ENCODE measurements around the gene AFF3.

The AFF3 gene

DNA sequence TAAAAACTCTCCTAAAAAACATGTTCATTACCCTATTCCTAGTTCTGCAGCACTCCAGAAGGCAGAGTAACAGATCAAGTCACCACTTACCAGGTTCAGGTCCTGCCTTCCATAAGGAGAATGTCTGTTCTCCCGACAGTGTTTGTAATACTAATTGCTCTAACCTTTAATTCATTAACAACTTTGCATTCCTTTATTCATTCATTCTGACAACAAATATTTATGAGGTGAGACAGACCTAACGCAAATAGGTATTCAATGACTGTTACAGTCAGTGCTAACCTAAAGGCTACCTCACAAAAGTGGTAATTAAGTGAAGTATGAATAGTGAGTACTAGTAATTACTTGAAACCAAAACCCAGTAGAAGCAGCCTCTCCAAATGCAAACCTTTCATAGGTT lies 224.0 kb downstream of the AFF3 start:
- peak; percentile 53 for DNase-seq

DNA sequence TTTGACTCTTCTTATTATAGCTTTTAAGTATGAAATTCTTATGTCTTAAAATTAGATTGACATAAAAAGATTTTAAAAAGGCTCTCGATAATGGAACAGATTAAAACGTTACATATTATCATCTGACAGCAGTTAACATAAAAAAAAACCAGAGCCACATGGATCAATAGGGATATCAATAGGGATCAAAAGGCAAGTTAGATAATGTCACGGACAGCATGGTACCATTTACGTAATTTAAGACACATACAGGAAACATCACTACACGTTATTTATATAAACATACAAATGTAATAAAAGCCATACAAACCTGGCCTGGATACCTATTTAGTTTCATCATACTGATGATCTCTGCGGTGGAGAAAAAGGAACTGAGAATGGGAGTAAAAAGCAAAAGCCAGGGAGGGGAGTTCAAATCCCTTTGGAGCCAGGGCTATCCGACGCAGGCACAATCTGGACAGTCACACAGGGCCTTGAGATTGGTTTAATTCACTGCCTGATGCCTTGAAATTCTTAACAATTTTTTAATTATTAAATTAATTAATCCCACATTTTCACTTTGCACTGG lies 227.2 kb downstream of the AFF3 start:
- no peak for DNase-seq

DNA sequence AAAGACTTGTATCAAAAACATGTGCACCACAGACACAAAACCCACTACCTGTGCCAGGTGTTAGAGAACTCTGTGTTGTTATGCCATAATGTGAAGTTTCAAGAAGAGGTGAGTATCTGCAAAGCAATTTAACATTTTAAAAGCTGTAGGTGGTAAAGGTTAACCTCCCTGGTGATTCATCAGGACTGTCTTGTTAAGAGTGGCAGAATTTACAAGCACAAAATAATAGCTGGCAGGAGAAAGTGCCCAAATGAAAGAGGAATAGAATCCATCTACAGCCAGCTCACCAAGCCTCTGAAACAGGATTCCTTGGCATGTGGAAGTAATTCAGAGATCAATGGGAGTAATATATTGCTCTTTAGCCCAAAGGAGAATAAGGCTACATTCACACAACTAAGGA lies 230.7 kb downstream of the AFF3 start:
- no peak for DNase-seq

DNA sequence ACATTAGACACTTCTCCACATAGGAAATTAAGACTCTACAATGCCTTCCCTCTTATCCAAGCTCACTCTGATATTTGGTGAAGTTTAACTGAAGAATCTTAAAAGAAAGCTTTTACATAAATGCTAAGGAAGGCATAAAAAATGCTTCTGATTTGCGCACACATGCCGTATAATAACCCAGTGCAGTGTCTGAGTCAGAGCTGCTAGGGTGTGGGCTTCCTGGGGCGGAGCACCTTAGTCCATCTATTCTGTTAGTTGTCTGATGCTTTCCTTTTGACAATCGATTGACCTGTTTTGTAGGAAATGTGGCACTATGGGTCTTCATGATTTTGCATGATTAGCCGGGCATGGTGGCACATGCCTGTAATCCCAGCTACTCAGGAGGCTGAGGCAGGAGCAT lies 231.5 kb downstream of the AFF3 start:
- DNase-seq = no peak

DNA sequence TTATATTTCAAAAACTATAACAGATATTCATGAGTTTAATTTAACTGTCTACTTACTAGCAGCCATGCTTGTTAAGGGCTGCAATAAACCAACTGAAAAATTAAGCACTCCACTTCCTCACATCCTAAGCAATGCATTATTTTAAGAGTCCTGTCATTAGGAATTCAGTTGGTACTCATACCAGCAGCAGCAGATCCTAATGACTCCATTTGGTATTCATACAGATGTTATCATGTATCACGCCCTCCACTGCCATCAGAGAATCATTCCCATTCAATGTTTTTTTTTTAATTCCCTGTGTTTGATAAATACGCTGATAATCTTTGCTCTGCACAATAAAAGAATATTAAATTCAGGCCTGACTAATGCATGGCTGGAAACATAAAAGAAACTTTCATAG lies 236.8 kb downstream of the AFF3 start:
- no peak for DNase-seq

DNA sequence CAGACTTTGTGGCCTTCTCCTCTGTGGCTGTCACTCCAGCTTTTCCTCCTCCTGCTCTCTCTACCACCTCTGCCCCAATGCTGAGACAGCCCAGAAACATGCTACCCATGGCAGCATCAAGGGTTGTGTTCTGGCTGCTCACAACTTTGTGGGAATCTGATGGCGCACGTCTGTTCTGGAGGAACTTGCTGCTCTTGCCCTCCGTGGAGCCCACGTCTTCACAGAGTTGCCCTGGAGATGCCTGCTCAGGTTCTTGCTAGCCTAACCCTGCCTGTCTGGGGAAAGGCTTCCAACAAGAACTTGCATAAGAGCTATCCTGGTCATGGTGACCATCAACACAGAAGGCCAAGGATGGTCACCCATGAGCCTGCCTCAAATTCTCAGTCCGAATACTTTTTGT lies 237.4 kb downstream of the AFF3 start:
- no peak for DNase-seq

DNA sequence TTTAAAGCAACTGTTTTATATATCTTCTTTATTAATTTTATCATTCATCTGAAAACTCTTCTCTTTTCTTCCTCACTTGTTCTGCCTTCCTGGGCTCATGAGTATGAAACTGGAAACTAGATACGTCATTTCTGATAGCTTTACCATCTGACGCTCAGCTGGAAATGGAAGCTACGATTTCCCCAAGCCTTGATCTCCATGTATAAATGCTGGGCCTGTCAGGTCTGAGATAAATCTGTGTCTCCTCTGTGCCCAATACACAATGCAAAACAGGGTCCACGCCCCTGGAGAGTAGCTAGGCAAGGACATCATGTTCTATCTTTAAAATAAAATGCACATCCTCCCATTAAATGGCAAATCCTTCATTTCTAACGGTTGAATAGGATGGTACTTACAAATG lies 238.4 kb downstream of the AFF3 start:
- DNase-seq = no peak

DNA sequence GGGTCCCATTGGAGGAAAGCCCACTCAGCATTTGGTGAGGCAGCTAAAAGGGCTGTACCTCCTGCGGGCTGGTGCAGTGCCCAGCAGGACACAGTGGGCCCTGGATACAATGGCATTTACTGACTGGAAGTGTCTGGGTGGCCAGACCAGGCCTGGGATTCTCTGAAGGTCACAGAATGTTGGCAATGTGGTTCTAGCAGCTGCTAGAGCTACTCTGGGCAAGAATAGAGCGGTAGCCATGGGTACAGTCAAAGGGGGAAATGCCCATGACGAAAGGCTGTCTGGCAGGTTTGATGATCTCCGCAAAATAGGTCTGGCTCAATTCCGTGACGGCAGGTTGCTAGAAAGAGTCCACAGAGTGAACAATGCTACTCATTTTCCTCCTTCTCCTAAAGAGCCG lies 241.8 kb downstream of the AFF3 start:
- DNase-seq = no peak

DNA sequence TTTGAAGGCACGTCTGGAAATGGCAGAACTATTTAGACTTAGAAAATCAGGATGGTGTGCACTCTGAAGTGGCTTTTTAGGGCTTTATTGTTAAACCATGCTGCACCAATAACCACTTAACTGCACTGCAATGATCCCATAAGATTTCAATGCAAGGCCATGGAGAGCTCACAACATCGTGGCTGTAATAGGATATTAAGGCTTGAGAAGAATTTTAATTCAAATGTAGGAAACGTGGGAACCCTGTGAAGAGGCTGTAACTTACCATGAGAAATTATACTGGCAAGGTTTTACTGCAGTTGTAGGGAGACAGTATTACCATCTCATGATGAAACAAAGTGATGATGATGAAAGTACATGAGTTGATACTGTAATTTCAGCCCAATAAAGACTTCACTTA lies 242.5 kb downstream of the AFF3 start:
- DNase-seq = no peak

DNA sequence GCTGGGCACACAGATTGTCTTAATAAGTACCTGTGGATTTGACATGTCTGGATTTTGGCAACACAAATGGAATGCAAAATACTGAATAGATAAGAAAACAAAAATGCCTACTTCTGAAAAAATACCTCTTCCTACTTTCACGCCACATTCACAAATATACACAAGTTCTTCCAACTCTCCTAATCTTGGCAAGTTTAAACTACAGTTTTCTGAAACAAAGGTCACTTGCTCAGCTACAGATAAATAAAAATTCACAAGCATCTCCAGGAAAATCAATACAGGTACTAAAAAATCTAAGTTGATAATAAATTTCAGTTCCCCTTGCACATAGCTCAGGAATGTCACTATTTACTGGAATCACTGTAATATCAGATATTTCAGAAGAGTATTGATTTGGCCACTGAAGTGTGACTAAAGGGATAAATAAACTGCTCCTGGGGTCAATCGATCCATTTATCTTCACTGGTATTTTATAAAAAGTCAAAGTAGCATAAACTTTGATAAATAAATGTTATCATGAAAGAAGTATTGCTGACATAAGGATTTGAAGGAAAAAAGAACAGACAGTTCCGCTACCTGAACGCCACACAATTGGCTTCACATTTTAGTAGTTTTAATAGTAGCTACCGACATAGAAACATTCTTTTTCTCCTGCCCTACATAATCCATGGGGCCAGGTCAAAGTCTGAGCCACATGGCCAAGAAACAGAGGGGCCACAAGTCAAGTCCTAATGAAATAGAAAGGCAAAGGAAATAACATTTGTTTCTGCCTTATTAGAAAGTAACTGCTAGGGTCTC lies 243.1 kb downstream of the AFF3 start:
- no peak for DNase-seq

DNA sequence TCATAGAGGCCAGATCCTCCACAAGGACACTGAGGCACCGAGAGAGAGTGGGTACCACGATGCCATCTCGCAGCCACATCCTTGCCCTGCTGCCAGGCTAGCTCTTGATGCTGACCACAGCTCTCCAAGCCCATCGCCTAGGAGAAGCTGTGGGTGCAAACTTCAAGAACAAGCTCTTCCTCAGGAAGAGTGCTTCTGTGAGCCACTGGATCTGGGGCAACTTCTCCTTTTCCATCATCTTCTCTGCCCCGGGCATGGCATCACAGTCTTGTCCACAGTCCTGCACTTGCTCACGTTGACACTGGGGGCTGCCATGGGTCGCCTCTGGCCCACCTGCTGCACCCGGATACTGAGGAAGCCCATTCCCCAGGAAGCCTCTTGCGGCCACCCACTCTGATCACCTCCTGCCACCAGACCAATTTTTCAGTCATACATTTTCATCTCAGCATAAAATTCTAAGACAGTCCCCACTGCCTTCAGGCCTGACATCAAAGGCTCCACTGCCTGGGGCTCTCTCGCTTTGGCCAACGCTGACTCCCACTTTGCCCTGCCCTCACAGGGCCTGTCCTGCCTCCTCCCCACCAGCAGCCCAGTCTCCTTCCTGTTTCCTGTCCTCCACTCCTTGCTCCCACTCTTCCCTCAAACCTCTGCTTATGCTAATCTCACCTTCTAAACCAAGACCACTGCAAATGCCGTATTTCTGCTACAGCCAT lies 243.9 kb downstream of the AFF3 start:
- no peak for DNase-seq

DNA sequence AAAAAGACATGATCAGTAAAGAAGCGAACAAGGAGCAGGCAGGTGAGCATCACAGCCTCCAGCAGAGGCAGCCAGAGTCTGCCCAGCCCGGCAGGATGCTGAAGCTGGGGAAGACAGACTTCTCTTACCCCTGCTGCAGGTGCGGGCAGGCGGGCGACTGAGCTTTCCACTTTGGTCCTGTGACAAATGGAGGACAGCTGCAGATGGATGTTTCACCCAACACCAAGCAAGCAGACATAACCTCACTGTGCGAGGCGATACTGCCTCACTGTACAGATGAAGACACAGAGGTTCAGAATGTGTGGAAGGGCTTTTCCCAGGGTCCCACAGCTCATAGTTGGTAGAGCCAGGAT lies 251.0 kb downstream of the AFF3 start:
- DNase-seq = no peak

DNA sequence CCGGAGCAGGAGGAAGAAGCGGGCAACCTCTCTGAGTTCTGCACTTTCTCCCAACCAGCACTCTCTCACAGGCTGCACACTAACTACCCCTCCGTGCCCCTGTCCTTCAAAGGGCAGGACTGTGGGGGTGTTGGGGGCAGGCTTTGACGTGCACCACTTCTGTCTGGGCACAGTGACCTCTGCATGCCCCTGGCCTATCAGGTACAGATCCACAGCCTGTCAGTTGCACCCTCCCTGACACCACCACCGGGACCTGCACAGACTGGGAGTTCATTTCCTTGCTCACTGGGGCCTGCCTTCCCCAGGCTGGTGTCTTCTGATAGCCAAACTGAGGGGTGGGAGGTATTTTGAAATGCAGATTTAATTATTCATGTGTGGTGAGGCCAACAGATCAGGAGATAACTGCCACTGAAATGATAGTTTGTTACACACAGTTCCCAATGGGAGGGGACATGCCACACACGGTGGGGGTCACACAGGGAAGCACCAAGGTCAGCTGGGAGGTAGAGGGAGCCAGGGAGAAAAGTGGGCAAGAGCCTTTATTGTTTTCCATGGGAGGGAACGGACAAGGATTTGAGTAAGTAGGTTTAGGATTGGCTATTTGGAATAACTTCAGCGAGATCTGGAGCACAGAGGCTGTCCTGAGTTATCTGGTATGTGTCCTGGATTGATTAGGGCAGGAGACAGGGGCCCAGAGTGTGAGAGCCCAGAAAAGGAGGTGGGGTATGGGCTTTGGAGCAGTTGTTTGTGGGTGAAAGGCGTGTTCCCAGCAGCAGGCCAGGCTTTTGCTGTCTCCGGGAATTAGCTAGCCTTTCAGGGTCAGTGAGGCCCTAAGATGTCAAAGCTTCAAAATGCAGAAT lies 251.6 kb downstream of the AFF3 start:
- no peak for DNase-seq

DNA sequence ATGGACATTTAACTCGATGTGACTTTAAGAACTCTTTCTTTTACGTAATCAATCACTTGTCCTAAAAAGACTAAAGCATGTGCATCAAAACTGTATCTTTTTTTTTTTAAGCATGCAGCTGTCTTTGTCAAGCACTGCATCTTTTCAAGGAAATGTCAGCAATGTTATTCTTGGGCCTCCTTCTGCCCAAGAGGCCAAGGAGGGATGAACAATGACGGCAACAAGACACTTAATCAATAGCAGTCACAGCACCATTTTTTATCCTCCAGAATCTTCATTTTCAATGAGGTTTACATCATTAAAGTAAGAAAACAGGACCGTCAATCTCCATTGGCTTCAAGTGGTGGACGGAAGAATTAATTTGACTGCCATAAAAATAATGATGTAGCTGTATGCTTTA lies 253.8 kb downstream of the AFF3 start:
- DNase-seq = no peak

DNA sequence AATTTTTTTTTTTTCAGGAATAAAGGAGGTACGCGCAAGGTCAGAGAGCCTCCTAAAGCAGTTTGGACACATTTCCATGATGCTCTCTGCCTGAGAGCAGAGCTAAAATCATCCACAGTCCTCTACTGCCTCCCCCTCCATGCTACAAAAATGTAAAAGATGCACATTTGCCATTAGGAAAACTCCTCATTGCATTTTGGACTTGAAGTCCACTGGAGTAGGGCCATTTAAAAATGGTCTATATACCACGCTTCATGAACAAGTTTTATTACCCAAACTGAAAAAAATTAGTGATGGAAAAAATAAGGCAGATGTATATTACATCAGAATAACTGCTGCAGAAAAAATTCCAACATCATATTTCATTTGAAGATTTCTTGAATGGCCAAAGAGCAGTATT lies 256.0 kb downstream of the AFF3 start:
- no peak for DNase-seq

DNA sequence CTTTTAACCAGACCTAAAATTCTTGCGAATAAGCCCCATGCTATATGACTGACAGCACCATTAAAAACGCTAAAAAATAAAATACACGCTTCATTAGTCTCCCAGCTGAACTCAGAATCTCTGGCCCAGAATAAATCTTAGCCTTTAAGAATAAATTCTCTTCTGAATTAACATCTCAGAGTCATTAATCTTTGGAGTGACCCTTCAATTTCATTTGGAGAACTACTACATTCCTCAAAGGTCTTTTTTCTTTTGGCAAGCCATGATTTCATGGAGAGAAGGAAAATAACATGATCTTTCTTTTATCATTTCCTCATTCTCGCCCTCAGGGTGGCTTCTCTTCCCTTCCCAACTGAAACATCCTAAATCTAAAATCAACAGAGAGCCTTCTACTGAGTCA lies 259.0 kb downstream of the AFF3 start:
- DNase-seq = no peak

DNA sequence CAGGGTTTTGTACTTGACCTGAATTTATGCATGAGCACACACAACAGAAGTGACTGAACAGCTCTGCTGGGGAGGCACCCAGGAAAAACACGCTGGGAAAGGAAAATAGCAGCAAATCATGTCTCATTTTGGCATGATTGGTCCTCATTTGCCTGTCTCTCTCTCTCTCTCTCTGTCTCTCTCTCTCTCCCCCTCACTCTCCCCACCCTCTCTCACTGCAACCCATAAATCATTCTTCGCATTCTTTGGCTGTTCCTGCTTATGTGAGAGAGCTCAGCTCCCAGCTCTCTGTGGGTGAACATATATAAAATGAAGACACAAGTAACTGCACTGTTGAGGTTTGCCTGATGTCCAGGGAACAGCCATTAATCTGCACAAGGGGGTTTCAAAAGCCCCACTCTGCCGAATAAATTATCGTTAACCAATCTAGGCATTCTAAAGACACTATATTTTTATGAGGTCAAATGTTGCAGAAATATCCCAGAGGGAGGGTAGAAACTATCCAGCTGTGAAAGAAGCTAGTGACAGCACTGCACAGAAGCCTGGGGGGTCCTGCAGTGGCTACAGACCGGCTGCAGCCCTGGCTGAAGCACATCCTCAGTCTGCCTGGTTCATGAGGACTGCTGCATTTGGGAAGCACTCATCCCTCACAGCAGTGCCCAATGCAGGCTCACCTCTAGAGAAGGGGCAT lies 260.3 kb downstream of the AFF3 start:
- DNase-seq = peak; percentile 71

DNA sequence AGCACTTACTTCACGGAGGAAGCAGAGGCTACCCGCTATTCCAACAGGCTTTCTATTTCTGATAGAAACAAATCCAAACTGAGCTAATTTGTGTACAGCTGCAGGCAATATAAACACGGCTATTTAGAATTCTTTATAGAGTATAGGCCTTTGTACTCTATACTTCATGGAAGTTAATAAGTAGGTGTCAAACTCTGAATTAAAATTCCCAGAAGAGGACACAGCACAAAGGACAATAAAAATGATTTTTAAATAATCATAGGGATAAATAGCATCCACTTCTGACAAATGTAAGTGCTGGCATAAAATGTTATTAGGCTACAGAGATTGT lies 261.5 kb downstream of the AFF3 start:
- DNase-seq = peak; percentile 79

DNA sequence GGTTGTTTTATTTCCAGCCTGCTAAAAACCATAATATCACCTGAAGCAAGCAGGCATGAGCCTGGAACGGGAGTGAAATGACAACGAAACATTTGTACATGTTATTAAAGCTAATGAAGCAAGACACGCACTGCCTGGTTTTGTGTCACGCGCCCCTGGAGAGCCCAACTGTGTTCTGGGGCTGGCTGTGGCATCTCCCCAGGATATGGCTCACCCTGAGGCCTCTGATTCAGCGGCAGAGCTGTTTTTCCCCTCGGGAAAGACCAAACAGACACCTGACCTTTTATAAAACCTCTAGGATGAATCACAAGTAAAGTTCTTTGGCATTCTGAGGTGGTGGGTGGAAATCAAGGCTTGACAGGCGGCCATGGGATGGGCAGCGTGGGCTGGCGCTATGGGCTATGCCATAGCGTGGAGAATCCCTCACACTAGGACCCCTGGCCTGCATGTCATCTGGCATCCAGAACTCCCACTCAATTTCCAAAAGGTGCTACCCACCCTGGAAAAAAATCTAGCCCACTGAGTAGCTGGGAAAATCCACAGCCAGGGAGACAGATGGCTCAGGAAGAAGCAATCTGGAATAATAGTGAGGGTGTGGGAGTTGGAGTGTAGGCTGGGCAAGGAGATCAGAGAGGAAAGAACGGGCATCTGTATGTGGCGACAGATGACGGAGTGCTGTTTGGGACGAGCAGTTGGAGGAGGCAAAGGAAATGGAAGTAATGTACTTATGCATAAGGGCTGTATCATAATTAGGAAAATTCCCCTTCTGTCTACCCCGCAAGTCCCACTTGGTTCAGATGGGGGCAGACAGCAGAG lies 262.0 kb downstream of the AFF3 start:
- no peak for DNase-seq

DNA sequence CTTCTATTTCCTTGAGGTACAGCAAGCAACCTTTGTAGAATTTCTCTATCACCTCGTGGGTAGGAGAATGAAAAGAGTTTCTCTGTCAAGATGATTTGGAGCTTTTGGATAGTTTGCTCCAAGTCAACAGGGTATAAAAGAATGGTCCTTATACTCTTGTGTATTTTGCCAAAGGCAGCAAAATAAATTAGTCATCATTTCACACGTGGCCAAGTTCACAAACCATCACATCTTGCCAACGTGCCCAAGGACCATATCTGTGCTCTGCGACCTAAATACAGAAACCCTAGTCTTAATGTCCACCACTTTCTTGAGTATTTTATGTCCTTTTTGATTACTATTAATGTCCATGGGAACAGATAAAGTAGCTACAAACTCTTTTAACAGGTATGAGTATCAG lies 262.9 kb downstream of the AFF3 start:
- no peak for DNase-seq

DNA sequence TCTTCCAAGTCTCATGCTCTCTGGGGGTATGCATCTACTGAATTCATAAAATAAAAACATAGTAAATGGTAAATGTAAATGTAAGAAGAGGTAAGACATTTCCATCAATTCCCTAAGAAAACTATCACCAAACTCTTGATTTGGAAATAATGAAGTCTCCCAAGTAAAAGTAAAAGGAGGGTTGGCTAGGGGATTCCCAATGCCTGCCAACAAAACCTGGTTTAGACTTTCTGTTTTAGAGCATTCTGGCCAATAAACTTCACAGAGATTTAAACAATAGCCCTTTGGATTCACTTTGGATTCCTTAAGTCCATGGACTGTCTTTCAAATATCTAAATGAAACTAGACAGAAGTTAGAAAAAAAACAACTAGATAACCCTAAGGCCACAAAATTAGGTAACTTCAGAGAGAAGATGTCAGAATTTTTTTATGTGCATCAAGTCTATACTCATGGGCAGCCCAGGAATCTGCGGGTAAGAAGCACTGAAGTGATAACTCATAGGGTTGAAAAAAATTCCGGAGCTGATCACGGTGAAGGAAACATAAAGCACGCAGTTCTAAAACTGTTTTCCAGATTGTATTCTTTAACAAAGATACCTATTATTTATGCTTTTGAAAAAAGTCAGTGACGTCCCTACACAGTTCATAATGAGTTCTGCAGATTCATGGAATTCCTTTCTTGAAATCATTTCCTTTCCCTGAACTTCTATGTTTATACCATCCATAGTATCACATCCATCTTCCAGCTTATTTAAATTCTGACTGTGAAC lies 263.6 kb downstream of the AFF3 start:
- no peak for DNase-seq

Measured in NCI-H1417 treated with DMSO at 0.1 percent for 48 hours (cell line).